K562 (cell line): ENCODE results near the gene OBP2A. TPM values are rescaled to one million over a fixed set of nuclear protein-coding genes. Genes with fewer than 3 reads are reported as not detected.

Experiments
- ATAC-seq: fragments of 200-7000 bp; cut with Tn5 transposase; 3 replicates; pipeline ENCODE4 v1.9.1; 2020; ENCODE audit warnings: moderate library complexity
- BruUV-seq: library from RNA; stranded (reverse); fragments of 400-500 nt; replicated peaks from 2 replicates; lab custom pipeline; 2021; lab: Mats Ljungman, UMichigan
- CTCF ChIA-PET: fragments of 300-600 bp; formaldehyde crosslinking; extraction: SDS; loops from one replicate; lab custom pipeline; 2021; ENCODE audit warnings: low intra/inter-chr PET ratio; lab: Yijun Ruan, JAX
- POLR2A ChIA-PET: fragments of 300-600, 350-650 bp; sonication (Branson Sonifier 250); formaldehyde crosslinking; extraction: SDS; loops from one replicate; lab custom pipeline; 2021; ENCODE audit warnings: antibody characterized with exemption, inconsistent platforms; lab: Yijun Ruan, JAX
- DNase-seq, 4 experiments: peaks; one replicate each; pipeline versions ENCODE4 v3.0.0 to v3.0.0-alpha.2; 2011 to 2018; ENCODE audit warnings: low spot score in 3 of 4, mixed read lengths in 3 of 4; ENCODE audit errors: extremely low read depth in 1 of 4
- FAIRE-seq: peaks from 2 replicates; lab custom pipeline; 2011; peaks lifted over from hg19 to GRCh38; lab: Jason Lieb, UNC
- H2AFZ ChIP-seq: 2 replicates; pipeline ENCODE4 v1.6.0; 2011; ENCODE audit warnings: low read depth, low read length, control low read depth, inconsistent platforms
- H3K27ac ChIP-seq: fragments of 200-600 bp; 3 replicates; pipeline ENCODE4 v1.8.0; 2011; ENCODE audit warnings: low read depth, mild to moderate bottlenecking, control low read depth, inconsistent platforms, low read length, moderate library complexity, mixed read lengths; ENCODE audit errors: extremely low read depth
- H3K27me3 ChIP-seq, 2 experiments: fragments of 300-600 bp in 1 of 2; 2 replicates in 1 of 2; 3 replicates in 1 of 2; pipeline versions ENCODE4 v1.6.0 to v1.8.0; 2011; ENCODE audit warnings: inconsistent platforms in 2 of 2, low read length in 2 of 2, mild to moderate bottlenecking in 1 of 2, mixed read lengths in 1 of 2, moderate library complexity in 1 of 2; ENCODE audit not compliant: control insufficient read depth in 2 of 2, insufficient read depth in 2 of 2
- H3K36me3 ChIP-seq: fragments of 300-600 bp; 3 replicates; pipeline ENCODE4 v1.8.0; 2011; ENCODE audit warnings: mild to moderate bottlenecking, low read length, inconsistent platforms; ENCODE audit not compliant: control insufficient read depth, insufficient read depth
- H3K4me1 ChIP-seq, 2 experiments: fragments of 200-600 bp in 1 of 2; replicated peaks in 1 of 2; 2 replicates in 1 of 2; 3 replicates in 1 of 2; pipeline versions ENCODE4 v1.5.1 to v1.8.0; 2011; ENCODE audit warnings: inconsistent platforms in 2 of 2, low read length in 2 of 2, mild to moderate bottlenecking in 1 of 2, mixed read lengths in 1 of 2, moderate library complexity in 1 of 2; ENCODE audit not compliant: control insufficient read depth in 2 of 2, insufficient read depth in 2 of 2
- H3K4me2 ChIP-seq: 2 replicates; pipeline ENCODE4 v1.6.1; 2011; ENCODE audit warnings: low read length, control low read depth, inconsistent platforms, mixed read lengths; ENCODE audit not compliant: insufficient read depth
- H3K4me3 ChIP-seq: fragments of 200-600 bp; sonication (generic), shearing (Covaris generic); 2 replicates; pipeline ENCODE4 v1.5.1; 2016; ENCODE audit warnings: control low read depth, inconsistent platforms
- H3K79me2 ChIP-seq: fragments of 200-600 bp; 3 replicates; pipeline ENCODE4 v1.8.0; 2011; ENCODE audit warnings: low read length, inconsistent platforms; ENCODE audit not compliant: control insufficient read depth, insufficient read depth
- H3K9ac ChIP-seq, 2 experiments: 2 replicates each; pipeline versions ENCODE4 v1.6.0 to v1.6.1; 2011; ENCODE audit warnings: low read depth in 2 of 2, low read length in 2 of 2, control low read depth in 1 of 2, inconsistent platforms in 1 of 2, mild to moderate bottlenecking in 1 of 2, mixed read lengths in 1 of 2; ENCODE audit not compliant: insufficient read depth in 1 of 2
- H3K9me1 ChIP-seq: one replicate; pipeline ENCODE4 v1.6.0; 2011; ENCODE audit warnings: inconsistent platforms, mild to moderate bottlenecking, low read length, moderate library complexity; ENCODE audit not compliant: control insufficient read depth, insufficient read depth
- H3K9me3 ChIP-seq: replicated peaks from 2 replicates; pipeline ENCODE4 v1.5.1; 2011; ENCODE audit warnings: low read depth, low read length, inconsistent platforms; ENCODE audit not compliant: control insufficient read depth, insufficient read depth
- H4K20me1 ChIP-seq: replicated peaks from 2 replicates; pipeline ENCODE4 v1.6.1; 2011; ENCODE audit warnings: low read length, inconsistent platforms, mixed read lengths; ENCODE audit not compliant: control insufficient read depth, insufficient read depth
- BHLHE40 ChIP-seq: IDR thresholded peaks from 2 replicates; pipeline ENCODE4 v1.6.1; 2011; ENCODE audit warnings: low read length, improper control_type of control experiment
- CHD4 ChIP-seq: fragments of 200-600 bp; sonication (generic); IDR thresholded peaks from 3 replicates; pipeline ENCODE4 v1.6.1; 2012; ENCODE audit warnings: low read depth, mild to moderate bottlenecking, mixed read lengths, low read length, inconsistent platforms; ENCODE audit not compliant: insufficient read depth, insufficient replicate concordance, poor library complexity, severe bottlenecking
- MED1 ChIP-seq: sonication (generic); formaldehyde crosslinking; IDR thresholded peaks from 2 replicates; pipeline ENCODE4 v1.8.1; 2023; ENCODE audit warnings: missing genetic modification reagents, borderline replicate concordance
- ZNF184 ChIP-seq: sonication (generic); formaldehyde crosslinking; IDR thresholded peaks from 2 replicates; pipeline ENCODE4 v1.5.0; 2020; ENCODE audit warnings: missing genetic modification reagents
- WGBS: fragments of 100-300 bp; shearing (Covaris generic); methylation state at CpG from one replicate; pipeline ENCODE4 v1.1.6; 2016; ENCODE audit warnings: low coverage, mixed read lengths; ENCODE audit not compliant: insufficient coverage; ENCODE audit errors: missing lambda C conversion rate; 5-methylcytosine and 5-hydroxymethylcytosine counted together
- in situ Hi-C: fragments of 300-500 bp; cut with MboI; formaldehyde crosslinking; loops from 4 replicates; pipeline ENCODE4 v1.15.0; 2018; ENCODE audit warnings: inconsistent platforms, mixed read lengths
- intact Hi-C: fragments of 100-400 bp; cut with micrococcal nuclease; formaldehyde crosslinking; loops from 2 replicates; pipeline ENCODE4 v1.14.2; 2022
- polyA plus RNA-seq, 8 experiments: library from polyadenylated mRNA; depleted of rRNA in 4 of 8; stranded (reverse) in 5 of 8; unstranded in 3 of 8; fragments of >200 nt; fragmentation: Nextera tagmentation in 2 of 8; fragmentation: Illumina TruSeq in 1 of 8; extraction: Ambion mirVana in 2 of 8; extraction: Trizol in 1 of 8; gene quantifications; 2 replicates each; pipeline versions ENCODE4 v1.2.1 to v1.2.3, GENCODE V29; 2011 to 2014; ENCODE audit warnings: inconsistent platforms in 1 of 8, missing spikeins in 1 of 8
- total RNA-seq, 7 experiments: library from RNA; depleted of rRNA in 6 of 7; stranded (reverse); fragments of >200 nt in 6 of 7; fragmentation: Illumina TruSeq in 2 of 7; extraction: Trizol in 2 of 7; gene quantifications; 2 replicates each; pipeline versions ENCODE4 v1.2.1 to v1.2.3, GENCODE V29; 2011 to 2021; ENCODE audit warnings: low replicate concordance in 1 of 7
- TF ChIP-seq, protein P1 (sequence below), 2 experiments: fragments of 450-650 bp; IDR thresholded peaks; 2 replicates each; pipeline ENCODE4 v1.6.1; 2016

The OBP2A gene
- total and polyA plus RNA-seq, 9 of the 15 experiments (the other 6 are each of a cell fraction or from before 2014, with no cell fraction given) = not detected

DNA sequence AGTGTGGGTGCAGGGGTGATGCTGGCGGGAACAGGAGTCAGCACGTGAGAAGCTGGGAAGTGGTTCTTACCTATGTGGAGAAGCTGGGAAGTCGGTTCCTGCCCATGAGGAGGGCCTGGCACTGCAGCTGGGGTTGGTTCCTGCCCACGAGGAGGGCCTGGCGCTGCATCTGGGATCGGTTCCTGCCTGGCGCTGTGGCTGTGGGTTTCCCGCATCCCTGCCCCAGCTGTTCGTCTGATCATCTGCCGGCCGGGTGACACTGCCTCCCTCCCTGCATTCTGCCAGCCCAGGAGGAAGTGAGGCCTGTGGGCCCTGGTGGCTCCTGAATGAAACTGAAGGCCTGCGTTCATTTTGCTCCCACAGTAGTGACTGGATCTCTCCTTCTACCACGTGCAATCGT is 5.1 kb downstream of the OBP2A start:
- POLR2A ChIA-PET = interaction anchor here (0.7 kb wide), 1 partner anchor 45 kb away, joined by 3 read pairs; no protein-coding TSS in a partner anchor
- Histone ChIP-seq H3K27ac (no peak overlapping the region), H3K9ac (no peak overlapping the region; a peak in 1 of 4 replicates), H3K9me1 (no peaks in the 10 kb centered on the region), H2AFZ (no peak overlapping the region), H3K4me1 (peaks cover 5 to 26% of the 10 kb centered on the region in 2 experiments; a peak in 3 of 5 replicates), H3K4me3 (no peak overlapping the region), H3K9me3 (no peaks in the 10 kb centered on the region), H3K27me3 (peaks cover 19 to 61% of the 10 kb centered on the region in 2 experiments; a peak in 4 of 5 replicates), H3K4me2 (no peak overlapping the region), H4K20me1 (0 out of 2 replicates have a peak, but pooled peaks cover 3% of the 10 kb centered on the region), H3K79me2 (no peaks in the 10 kb centered on the region), H3K36me3 (no peaks in the 10 kb centered on the region)
- FAIRE-seq (no peak), DNase-seq (no peak), ATAC-seq (no peak)
- 9% methylated on average over 14 of the region's 14 CpGs for WGBS
- TF ChIP-seq CHD4 = no peak
- TF ChIP-seq, protein P1, sequence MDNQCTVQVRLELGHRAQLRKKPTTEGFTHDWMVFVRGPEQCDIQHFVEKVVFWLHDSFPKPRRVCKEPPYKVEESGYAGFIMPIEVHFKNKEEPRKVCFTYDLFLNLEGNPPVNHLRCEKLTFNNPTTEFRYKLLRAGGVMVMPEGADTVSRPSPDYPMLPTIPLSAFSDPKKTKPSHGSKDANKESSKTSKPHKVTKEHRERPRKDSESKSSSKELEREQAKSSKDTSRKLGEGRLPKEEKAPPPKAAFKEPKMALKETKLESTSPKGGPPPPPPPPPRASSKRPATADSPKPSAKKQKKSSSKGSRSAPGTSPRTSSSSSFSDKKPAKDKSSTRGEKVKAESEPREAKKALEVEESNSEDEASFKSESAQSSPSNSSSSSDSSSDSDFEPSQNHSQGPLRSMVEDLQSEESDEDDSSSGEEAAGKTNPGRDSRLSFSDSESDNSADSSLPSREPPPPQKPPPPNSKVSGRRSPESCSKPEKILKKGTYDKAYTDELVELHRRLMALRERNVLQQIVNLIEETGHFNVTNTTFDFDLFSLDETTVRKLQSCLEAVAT (IDR thresholded peaks at IDR 0.05) = no peak
- no peak for TF ChIP-seq ZNF184
- TF ChIP-seq BHLHE40 = 0 out of 2 replicates have a peak, but pooled peaks have one; percentile 6
- no peak for TF ChIP-seq MED1 (CRISPR knock-in tag)
- CTCF ChIA-PET = no interaction called here
- BruUV-seq = no TSS peak
- intact Hi-C loops (no loop called here), in situ Hi-C loops (no loop called here)
